Gastrocnemius medialis (tissue), 4 donors: ENCODE results near the gene PRX. TPM values are rescaled to one million over a fixed set of nuclear protein-coding genes. Genes with fewer than 3 reads are reported as not detected.
"Not testable (repeated sequence)": the region's sequence is repeated elsewhere in the genome, so short reads cannot be mapped to it uniquely, and the experiment has no call there.

Experiments
- ATAC-seq, 2 donors: fragments of 150-250 bp; one replicate each; pipeline ENCODE4 v1.9.1; 2016
- DNase-seq, 2 donors: peaks; one replicate each; pipeline ENCODE4 v3.0.0-alpha.2; 2019
- H3K27ac ChIP-seq, 4 donors: fragments of 200-600 bp; sonication (generic); 1 replicate in 1 of 4; 2 replicates in 3 of 4; pipeline ENCODE4 v1.5.1; 2016 to 2018; ENCODE audit warnings: mild to moderate bottlenecking in 2 of 4, moderate library complexity in 1 of 4
- H3K27me3 ChIP-seq, 3 donors: fragments of 200-600 bp; sonication (generic) in 2 of 3; 1 replicate in 1 of 3; 2 replicates in 2 of 3; pipeline versions ENCODE4 v1.5.1 to v1.6.0; 2016 to 2019; ENCODE audit warnings: mild to moderate bottlenecking in 1 of 3, moderate library complexity in 1 of 3
- H3K36me3 ChIP-seq, 2 donors: fragments of 200-600 bp; sonication (generic) in 1 of 2; one replicate each; pipeline ENCODE4 v1.5.1; 2017 to 2018
- H3K4me1 ChIP-seq, 2 donors: fragments of 200-600 bp; sonication (generic) in 1 of 2; one replicate each; pipeline ENCODE4 v1.5.1; 2016 to 2017; ENCODE audit warnings: mild to moderate bottlenecking in 2 of 2
- H3K4me3 ChIP-seq, 4 donors: fragments of 200-600 bp; sonication (generic) in 3 of 4; 1 replicate in 1 of 4; 2 replicates in 3 of 4; pipeline ENCODE4 v1.5.1; 2016 to 2019; ENCODE audit warnings: mild to moderate bottlenecking in 2 of 4
- H3K9me3 ChIP-seq, 3 donors: fragments of 200-600 bp; sonication (generic) in 2 of 3; 1 replicate in 1 of 3; 2 replicates in 2 of 3; pipeline ENCODE4 v1.5.1; 2016 to 2019
- POLR2A ChIP-seq, 2 donors: fragments of 450-650 bp; IDR thresholded peaks; one replicate each; pipeline ENCODE4 v1.6.1; 2017; ENCODE audit warnings: antibody characterized with exemption in 2 of 2, mild to moderate bottlenecking in 2 of 2, moderate library complexity in 2 of 2
- in situ Hi-C, 4 donors: fragments of 200-750 bp; cut with MboI; loops; one replicate each; pipeline versions ENCODE4 v1.15.0 to v1.8.0; 2017; ENCODE audit warnings: low sequenced_read_pairs in 4 of 4
- intact Hi-C: fragments of 100-400 bp; cut with DNase I; formaldehyde crosslinking; loops from one replicate; pipeline ENCODE4 v1.15.1; 2023; ENCODE audit warnings: low total_unique reads
- total RNA-seq, 4 donors: library from RNA; depleted of rRNA; stranded (reverse); fragments of >200 nt; gene quantifications; one replicate each; pipeline versions ENCODE4 v1.1.0 to v1.2.3, GENCODE V29; 2016
- TF ChIP-seq, protein P1 (sequence below), 5 experiments: fragments of 450-650 bp in 3 of 5; fragments of 200-600 bp in 2 of 5; sonication (generic) in 2 of 5; IDR thresholded peaks in 4 of 5; conservative IDR thresholded peaks in 1 of 5; 1 replicate in 4 of 5; 2 replicates in 1 of 5; pipeline ENCODE4 v1.5.1; 2016 to 2019; ENCODE audit warnings: antibody characterized with exemption in 5 of 5, mild to moderate bottlenecking in 3 of 5, moderate library complexity in 3 of 5

PRX gene
- total RNA-seq, 4 donors from 2014 or later: 2.4 to 4.2 (median 3.2) TPM

DNA sequence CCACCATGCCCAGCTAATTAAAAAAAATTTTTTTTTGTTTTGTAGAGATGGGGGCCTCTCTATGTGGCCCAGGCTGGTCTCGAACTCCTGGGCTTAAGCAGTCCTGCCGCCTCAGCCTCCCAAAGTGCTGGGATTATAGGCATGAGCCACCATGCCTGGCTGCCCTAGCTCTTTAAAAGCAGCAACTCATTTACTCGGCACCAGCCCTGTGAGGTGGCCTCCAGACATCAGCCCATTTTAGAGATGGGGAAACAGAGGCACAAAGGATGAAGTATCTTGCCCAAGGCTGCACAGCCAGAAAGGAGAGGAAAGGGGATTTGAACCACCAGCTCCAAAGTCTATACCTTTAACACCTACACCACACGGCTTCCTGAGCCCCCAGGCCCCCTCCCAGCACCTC is 312 bp downstream of the PRX start:
- intact Hi-C loops: no loop called here
- no peak for DNase-seq

DNA sequence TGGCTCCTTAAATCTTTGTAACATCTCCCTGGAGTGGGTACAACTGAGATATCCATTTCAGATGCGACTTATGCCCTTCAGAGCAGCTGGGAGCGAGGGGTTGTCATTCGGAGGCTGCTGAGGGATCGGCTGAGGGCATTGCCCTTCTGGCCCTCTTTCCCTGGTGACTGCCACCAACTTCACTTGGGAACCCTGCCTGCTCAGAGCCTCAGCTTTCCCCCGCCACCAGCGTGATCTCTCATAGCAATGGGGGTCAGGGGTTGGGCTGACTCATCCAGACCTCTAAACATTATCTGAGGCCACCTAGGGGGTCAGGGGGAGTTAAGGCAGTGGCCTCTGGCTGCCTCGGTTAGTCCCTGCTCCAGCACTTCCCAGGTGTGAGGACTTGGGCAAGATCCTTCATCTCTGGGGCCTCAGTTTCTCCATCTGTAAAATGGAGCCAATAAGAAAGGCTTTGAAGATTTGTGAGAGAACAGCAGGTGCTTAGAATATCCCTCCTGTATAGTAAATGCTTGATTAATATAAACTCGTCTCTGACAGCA is 1.1 kb downstream of the PRX start:
- intact Hi-C loops (no loop called here), in situ Hi-C loops (loop anchor here in 1 of 4 donors (10.0 kb wide), 1 partner anchor 53 kb away; the partner anchor contains the start of genes BLVRB and SPTBN4)
- ATAC-seq (peak; percentile 60 to 73), DNase-seq (peak; percentile 38 to 89)
- H3K36me3 ChIP-seq: no peaks in the 10 kb centered on the region
- peaks cover 23 to 29% of the 10 kb centered on the region in 2 donors for H3K4me1 ChIP-seq
- H3K9me3 ChIP-seq: no peaks in the 10 kb centered on the region
- no peaks in the 10 kb centered on the region for H3K27me3 ChIP-seq
- H3K27ac ChIP-seq: peak overlapping the region; percentile 90 to 100 (median 98)
- peak overlapping the region in 2 of 4 donors; percentile 17 to 38 for H3K4me3 ChIP-seq
- TF ChIP-seq, protein P1, sequence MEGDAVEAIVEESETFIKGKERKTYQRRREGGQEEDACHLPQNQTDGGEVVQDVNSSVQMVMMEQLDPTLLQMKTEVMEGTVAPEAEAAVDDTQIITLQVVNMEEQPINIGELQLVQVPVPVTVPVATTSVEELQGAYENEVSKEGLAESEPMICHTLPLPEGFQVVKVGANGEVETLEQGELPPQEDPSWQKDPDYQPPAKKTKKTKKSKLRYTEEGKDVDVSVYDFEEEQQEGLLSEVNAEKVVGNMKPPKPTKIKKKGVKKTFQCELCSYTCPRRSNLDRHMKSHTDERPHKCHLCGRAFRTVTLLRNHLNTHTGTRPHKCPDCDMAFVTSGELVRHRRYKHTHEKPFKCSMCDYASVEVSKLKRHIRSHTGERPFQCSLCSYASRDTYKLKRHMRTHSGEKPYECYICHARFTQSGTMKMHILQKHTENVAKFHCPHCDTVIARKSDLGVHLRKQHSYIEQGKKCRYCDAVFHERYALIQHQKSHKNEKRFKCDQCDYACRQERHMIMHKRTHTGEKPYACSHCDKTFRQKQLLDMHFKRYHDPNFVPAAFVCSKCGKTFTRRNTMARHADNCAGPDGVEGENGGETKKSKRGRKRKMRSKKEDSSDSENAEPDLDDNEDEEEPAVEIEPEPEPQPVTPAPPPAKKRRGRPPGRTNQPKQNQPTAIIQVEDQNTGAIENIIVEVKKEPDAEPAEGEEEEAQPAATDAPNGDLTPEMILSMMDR (IDR thresholded peaks at IDR 0.05 in 4 of 5, conservative IDR thresholded peaks at IDR 0.05 in 1 of 5): no peak

More for the DNA sequence above, 312 bp downstream of the PRX start:
- no peaks in the 10 kb centered on the region for H3K36me3 ChIP-seq
- no peaks in the 10 kb centered on the region for H3K27me3 ChIP-seq
- H3K4me3 ChIP-seq: no peak overlapping the region
- no peaks in the 10 kb centered on the region for H3K9me3 ChIP-seq
- TF ChIP-seq POLR2A (IDR thresholded peaks at IDR 0.05): no peak
- TF ChIP-seq, protein P1 (IDR thresholded peaks at IDR 0.05 in 4 of 5, conservative IDR thresholded peaks at IDR 0.05 in 1 of 5): no peak
- peak overlapping the region; percentile 90 to 100 (median 98) for H3K27ac ChIP-seq
- H3K4me1 ChIP-seq: peaks cover 31 to 36% of the 10 kb centered on the region in 2 donors
- ATAC-seq: no peak
- in situ Hi-C loops: loop anchor here in 1 of 4 donors (10.0 kb wide), 1 partner anchor 52 kb away; the partner anchor contains the start of genes BLVRB and SPTBN4

DNA sequence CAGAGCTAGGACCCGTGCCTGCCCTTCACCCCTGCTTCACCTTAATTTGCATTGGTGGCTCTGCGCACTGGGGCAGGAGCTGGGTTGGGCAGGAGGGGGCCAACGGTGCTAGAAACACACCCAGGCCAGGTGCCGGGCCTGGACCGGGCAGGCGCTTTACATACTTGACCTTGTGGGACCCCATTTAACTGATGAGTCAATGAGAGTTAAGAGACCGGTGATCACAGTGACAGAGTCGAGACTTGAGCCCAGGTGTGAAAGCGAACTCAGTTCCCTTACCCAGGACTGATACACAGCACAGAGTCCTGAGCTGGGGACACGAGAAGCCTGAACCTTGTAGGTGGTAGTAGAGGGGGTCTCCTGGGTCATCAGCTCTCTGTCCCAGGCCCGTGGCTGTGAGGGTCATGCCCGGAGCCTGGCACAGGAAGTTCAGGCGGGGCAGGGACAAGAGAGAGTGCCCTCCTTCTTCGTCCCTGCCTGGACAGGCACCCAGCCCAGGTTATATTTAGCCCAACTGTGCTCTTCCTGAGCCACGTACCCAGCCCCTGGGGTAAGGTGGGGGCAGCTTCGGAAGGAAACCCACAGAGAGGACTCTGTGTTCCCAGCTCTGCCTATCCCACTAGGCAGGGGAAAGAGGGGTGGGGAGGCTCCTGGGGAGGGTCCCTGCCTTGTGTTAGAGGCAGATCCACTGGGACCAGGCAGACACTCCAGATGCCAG is 1.9 kb downstream of the PRX start:
- H3K4me3 ChIP-seq: peak overlapping the region in 3 of 4 donors; percentile 17 to 38 (median 26)
- in situ Hi-C loops (loop anchor here in 1 of 4 donors (10.0 kb wide), 1 partner anchor 54 kb away; the partner anchor contains the start of genes BLVRB and SPTBN4), intact Hi-C loops (no loop called here)
- H3K9me3 ChIP-seq: no peaks in the 10 kb centered on the region
- H3K36me3 ChIP-seq: no peaks in the 10 kb centered on the region
- peaks cover 23 to 29% of the 10 kb centered on the region in 2 donors for H3K4me1 ChIP-seq
- H3K27me3 ChIP-seq: no peaks in the 10 kb centered on the region
- peak overlapping the region; percentile 90 to 100 (median 98) for H3K27ac ChIP-seq
- TF ChIP-seq, protein P1 (IDR thresholded peaks at IDR 0.05 in 4 of 5, conservative IDR thresholded peaks at IDR 0.05 in 1 of 5): no peak
- TF ChIP-seq POLR2A (IDR thresholded peaks at IDR 0.05): peak; percentile 57 to 65
- DNase-seq (peak; percentile 71 to 93), ATAC-seq (peak; percentile 87 to 94)

DNA sequence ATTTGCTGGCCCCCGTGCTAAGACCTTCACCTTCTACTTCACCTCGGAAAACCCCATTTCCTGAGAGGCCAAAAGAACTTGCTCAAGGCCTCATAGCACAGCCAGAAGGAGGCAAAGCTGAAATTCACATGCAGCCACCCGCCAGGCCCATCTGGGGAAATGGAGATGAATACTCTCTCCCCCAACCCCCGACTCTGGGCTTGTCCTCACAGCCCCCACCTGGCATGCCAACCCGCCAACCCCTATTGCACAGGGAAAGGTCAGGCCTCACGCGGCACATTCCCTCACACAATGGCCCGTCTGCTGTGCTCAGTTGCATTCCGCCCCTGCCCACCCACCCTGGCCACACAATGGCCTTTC is 3.2 kb downstream of the PRX start:
- H3K36me3 ChIP-seq: no peaks in the 10 kb centered on the region
- TF ChIP-seq POLR2A (IDR thresholded peaks at IDR 0.05): no peak
- TF ChIP-seq, protein P1 (IDR thresholded peaks at IDR 0.05 in 4 of 5, conservative IDR thresholded peaks at IDR 0.05 in 1 of 5): no peak
- peak overlapping the region; percentile 90 to 100 (median 98) for H3K27ac ChIP-seq
- DNase-seq (no peak), ATAC-seq (no peak)
- intact Hi-C loops: no loop called here
- H3K4me3 ChIP-seq: no peak overlapping the region
- in situ Hi-C loops: loop anchor here in 1 of 4 donors (10.0 kb wide), 1 partner anchor 55 kb away; the partner anchor contains the start of genes BLVRB and SPTBN4
- H3K9me3 ChIP-seq: no peaks in the 10 kb centered on the region
- H3K4me1 ChIP-seq: peaks cover 23 to 29% of the 10 kb centered on the region in 2 donors
- no peaks in the 10 kb centered on the region for H3K27me3 ChIP-seq

DNA sequence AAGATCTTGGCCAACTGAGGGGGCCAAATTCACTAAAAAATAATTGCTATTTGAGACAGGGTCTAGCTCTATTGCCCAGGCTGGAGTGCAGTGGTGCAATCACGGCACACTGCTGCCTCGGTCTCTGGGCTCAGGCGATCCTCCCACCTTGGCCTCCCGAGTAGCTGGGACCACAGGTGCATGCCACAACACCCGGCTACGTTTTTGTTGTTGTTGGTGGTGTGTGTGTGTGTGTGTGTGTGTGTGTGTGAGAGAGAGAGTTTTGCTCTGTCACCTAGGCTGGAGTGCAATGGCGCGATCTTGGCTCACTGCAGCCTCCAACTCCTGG is 4.6 kb downstream of the PRX start:
- Histone ChIP-seq H3K4me1 (peaks cover 26 to 28% of the 10 kb centered on the region in 2 donors), H3K27ac (peak overlapping the region in 3 of 4 donors; percentile 28 to 99 (median 46))
- H3K4me3 ChIP-seq, ATAC-seq, H3K36me3 ChIP-seq, H3K9me3 ChIP-seq, intact Hi-C loops, in situ Hi-C loops, H3K27me3 ChIP-seq, DNase-seq: not testable (repeated sequence)
